IPS DF 4.7 (cell line): ENCODE data around the gene TBC1D22A.
A peak's percentile ranks its signal among the peaks of the same experiment; 100 is the strongest.
"Not testable (repeated sequence)": the region's sequence is repeated elsewhere in the genome, so short reads cannot be mapped to it uniquely, and the experiment has no call there.

Source experiments
- DNase-seq: peaks from one replicate; pipeline ENCODE4 v3.0.0-alpha.2; 2013; ENCODE audit warnings: low spot score; ENCODE audit errors: extremely low read depth

The TBC1D22A gene

GRCh38 chr22:46810856-46811786, 48.7 kb downstream of the TBC1D22A start:
- no peak for DNase-seq

DNA sequence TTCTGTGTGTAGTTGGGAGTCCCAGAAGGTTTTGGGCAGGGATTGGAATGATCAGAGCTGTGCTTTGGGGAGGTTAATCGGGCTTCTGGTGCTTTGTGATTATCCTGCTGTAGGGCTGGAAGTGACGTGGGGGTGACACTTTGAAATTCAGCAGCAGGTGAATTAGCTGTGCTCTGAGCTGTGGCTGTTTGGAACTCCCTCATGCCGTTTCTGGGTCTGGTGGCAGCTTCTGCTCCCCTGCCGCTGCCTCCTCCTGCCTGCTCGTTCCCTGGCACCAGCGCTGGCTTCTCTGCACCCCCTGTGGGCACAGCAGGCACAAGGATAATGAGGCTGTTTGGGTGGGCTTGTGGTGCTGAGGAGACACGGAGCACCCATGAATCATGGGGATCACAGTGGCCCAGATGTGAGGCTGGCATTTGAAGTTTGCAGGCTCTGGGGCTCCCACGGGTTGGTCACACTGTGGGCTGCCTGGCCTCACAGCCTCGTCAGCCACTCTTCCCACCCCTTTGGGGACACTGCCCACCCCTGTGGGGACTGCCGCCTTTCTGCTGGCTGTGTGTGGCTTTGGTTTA, 49.7 kb downstream of the TBC1D22A start:
- DNase-seq = no peak

DNA sequence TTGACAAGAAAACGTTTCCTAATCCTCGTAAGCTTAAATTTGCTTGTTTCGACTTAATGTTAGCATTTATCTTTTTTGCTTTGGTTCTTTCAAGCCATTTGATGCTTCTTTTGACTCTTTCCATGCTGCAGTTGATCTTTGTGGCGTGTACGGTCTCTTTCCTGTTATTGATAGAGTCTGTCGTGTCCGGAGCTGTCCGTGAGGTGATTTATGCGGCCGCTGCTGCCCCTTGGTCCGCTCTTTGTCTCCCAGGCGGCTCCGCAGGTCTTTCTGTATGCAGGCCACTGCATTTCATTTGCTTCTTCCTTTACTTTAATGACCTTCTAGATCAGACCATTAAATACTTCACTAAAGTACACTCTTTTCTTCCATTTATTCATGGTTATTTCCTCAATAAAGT, 50.3 kb downstream of the TBC1D22A start:
- DNase-seq = no peak

DNA sequence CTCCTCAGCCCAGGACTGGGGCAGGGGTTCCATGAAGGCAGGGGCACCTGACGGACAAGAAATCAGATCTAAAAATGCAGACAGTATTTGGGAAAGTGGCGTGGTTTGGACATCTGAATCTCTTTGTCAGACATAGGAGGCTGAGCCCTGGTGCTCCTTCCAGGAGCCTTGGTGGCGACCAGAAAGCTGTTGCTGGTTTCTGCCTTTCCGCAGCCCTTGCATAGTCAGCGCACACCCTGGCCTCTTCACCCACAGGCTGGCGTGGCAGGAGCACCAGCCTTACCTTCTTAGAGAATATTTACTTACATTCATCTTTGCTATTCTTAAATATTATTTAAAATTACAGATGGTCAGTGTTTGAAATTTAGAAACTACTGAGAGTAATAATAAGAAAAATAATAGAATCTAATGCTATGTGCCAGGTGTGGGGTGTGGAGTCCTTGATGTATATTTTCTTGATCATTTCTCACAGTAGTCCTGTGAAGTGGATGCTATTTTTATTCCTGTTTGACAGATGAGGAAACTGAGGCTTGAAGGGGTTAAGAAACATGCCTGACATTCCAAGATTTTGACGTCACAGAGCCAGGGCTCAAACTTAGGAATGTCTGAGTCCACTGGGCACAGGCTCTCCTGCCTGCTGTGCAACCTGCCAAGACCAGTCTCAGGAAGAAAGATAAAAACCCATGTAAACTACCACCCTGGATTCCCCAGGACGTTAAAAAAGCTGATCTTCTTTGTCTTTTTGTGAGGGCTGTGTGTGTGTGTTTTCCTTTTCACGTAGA, 51.6 kb downstream of the TBC1D22A start:
- DNase-seq = no peak

- no peak for DNase-seq
These were observed 52.7 kb downstream of the TBC1D22A start for GRCh38 chr22:46815132-46815531.

DNA sequence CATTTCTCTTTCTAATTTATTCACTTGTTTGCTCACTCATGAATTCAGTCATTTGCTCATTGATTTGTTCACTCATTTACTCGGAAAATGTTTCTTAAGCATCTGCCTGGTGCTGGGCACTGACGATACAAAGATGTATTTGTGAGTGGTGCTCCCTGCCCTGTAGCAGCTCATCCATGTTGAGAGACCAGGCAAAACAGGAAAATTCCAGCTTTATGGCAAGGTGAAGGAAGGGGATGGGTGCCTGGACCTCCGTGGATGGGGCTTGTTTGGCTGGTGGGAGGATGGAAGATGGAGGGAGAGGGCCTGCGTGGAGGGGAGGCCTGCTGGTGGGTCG, 53.1 kb downstream of the TBC1D22A start:
- DNase-seq = no peak

GRCh38 chr22:46815896-46816731, 53.7 kb downstream of the TBC1D22A start:
- DNase-seq = no peak

DNA sequence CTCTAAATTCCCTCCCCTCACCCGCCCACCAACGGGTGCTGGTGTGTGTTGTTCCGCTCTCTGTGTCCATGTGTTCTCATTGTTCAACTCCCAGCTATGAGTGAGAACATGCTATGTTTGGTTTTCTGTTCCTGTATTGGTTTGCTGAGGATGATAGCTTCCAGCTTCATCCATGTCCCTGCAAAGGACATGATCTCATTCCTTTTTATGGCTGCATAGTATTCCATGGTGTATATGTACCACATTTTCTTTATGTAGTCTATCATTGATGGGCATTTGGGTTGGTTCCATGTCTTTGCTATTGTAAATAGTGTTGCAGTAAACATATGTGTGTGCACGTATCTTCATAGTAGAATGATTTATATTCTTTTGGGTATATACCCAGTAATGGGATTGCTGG, 54.9 kb downstream of the TBC1D22A start:
- DNase-seq = not testable (repeated sequence)

- no peak for DNase-seq
These were observed 60.8 kb downstream of the TBC1D22A start for GRCh38 chr22:46823248-46823647.

- no peak for DNase-seq
These were observed 61.2 kb downstream of the TBC1D22A start for GRCh38 chr22:46823654-46824053.

DNA sequence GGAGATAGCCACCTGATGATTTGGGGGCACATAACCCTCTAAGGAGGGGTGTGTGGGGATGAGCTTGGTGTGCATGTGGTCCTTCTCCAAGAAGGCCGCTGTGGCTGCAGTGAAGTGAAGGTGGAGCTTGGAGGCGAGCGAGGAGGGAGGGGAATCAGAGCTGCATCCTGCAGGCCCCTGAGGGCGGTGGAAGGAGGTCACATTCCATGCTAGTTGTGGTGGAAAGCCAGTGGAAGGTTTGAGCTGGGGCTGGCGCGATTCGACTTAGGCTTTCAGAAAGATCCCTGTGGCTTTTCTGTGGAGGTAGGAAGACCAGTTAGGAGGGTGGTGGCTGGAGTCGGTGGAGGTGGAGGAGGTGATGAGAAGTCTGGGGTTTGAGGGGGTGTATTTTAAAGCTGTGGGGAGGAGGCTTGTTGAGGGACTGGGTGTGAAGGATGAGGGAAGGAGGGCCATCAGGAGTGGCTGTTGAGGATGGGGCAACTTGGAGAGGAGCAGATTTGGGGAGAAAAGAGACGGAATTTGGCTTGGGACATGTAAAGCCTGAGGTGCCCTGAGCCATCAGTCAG, 62.0 kb downstream of the TBC1D22A start:
- no peak for DNase-seq

DNA sequence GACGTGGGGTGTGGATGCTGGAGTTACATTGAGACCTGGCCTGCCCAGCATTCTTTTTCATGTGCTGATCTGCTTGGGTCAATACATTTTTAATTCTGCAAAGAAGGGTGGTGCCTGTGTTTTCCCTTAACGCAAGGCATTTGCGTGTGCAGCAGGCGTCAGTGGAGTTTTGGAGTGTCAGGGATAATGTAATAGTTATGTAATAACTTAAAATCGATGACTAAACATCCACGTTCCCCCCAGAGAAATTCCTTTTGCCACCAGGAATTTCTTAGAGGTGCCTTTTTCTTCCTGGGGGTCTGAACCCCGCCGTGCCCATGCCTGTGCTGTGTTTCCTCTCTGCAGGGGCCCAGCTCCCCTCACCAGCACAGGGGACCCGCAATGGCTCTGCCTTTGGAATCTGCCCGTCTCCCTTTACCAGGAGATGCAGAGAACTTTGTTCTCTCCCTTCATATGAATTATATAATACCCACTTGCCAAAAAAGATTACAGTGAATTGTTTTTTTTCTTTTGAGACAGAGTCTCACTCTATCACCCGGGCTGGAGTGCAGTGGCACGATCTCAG, 62.6 kb downstream of the TBC1D22A start:
- no peak for DNase-seq

GRCh38 chr22:46826438-46827135, 64.1 kb downstream of the TBC1D22A start:
- no peak for DNase-seq

DNA sequence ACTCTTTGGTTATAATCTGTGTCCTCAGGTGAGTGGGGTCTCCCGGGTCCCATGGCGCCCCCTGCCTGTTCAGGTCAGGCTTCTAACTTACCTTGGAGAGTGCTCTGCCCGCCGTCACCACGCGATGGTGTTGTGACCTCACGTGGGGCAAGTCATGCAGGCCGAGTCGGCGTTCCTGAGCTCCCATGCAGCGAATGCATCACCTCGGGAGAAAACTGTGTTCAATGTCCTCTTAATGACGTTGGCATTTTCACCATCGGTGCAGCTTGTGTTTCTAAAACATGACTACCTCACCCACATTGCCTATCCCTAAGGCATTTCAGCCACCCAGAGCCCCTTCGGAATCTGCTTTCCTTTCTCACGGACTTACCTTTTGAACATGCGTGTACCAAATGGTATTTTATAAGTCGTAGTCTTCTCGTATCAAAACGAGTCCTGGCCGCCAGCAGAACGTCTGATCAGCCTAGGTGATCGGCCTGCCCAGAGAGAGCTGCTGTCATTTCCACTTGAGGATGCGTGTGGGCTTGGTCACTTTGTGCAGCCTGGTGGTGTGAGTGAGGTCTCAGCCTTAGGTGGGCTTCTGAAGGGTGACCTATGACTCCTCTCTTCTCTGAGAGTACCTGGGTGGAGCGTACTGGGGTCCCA, 64.8 kb downstream of the TBC1D22A start:
- peak; percentile 33 for DNase-seq

GRCh38 chr22:46827781-46828180, 65.3 kb downstream of the TBC1D22A start:
- no peak for DNase-seq

DNA sequence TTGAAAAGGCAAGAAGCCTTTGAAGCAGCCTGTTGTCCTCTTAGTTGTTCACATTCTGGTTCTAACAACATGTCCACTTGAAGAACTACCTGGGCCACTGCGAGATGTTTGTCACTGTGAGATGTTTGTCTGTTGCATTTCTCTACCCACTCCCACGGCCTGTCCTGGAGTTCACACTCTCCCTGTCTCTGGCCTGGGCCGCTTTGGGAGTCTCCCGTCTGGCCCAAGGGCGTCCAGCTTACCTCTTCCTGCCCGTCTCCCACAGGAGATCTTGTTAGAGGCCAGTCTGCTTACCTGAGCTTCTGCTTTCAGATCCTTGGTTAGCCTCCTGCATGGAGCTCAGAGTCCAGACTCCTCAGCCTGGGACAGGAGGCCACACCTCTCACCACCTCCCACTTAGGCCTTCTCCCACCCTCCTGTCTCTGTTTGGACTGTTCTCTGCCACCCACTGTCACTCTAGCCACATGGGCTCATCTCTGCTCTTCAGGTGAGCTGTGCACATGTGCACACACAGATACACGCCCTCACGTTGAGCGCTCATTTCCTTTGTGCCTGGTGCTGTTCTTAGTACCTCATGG, 66.0 kb downstream of the TBC1D22A start:
- no peak for DNase-seq

- no peak for DNase-seq
These were observed 66.9 kb downstream of the TBC1D22A start for GRCh38 chr22:46829117-46829891.

GRCh38 chr22:46829941-46830715, 67.7 kb downstream of the TBC1D22A start:
- no peak for DNase-seq
